ENCODE measurements around the gene GPT2.

GPT2 gene

DNA sequence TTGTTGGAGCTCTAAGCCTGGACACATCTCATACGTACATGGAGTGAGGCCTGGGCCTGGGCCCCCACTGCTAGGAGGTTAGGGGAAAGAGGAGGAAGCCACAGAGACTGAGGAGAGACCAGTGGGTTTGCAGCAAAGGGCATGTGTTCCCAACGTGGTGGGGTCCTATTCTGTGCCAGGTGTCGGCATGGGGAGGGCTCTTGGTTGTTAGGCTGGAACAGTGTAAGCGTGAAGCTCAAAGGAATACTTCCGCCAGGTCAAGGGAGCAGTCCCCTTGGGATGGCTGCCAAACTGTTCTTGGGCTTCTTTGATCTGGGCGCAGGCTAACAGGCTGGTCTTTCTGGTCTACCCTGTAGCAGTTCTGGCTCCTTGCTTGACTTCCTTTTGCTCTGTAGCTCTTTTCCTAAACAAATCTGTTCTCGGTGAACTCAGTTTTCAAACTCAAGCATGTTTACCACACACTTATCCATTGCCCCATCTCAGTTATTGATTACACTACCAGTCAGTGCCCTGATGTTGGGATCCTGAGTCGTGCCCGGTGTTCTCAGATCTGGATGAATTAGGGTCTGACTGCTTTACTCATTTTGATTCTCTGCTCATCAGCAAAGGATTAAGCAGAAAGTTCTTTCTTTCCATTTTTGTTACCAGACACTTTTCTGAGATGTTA lies 36.4 kb downstream of the GPT2 start:
- TF ChIP-seq POLR2AphosphoS5 (IDR thresholded peaks at IDR 0.05; ENCODE audit: low read depth, low read length) (no peak), TAF1 (IDR thresholded peaks at IDR 0.05; ENCODE audit: borderline replicate concordance, insufficient read depth, low read length) (no peak), SIN3A (IDR thresholded peaks at IDR 0.05; ENCODE audit: borderline replicate concordance, insufficient read depth, low read length) (no peak), REST (IDR thresholded peaks at IDR 0.05; ENCODE audit: insufficient read depth in 1 of 2, low read depth in 2 of 2, low read length in 2 of 2) (no peak), FOXP2 (optimal IDR thresholded peaks at IDR 0.05; ENCODE audit: borderline replicate concordance, extremely low read depth, extremely low read length, insufficient read depth) (no peak)

DNA sequence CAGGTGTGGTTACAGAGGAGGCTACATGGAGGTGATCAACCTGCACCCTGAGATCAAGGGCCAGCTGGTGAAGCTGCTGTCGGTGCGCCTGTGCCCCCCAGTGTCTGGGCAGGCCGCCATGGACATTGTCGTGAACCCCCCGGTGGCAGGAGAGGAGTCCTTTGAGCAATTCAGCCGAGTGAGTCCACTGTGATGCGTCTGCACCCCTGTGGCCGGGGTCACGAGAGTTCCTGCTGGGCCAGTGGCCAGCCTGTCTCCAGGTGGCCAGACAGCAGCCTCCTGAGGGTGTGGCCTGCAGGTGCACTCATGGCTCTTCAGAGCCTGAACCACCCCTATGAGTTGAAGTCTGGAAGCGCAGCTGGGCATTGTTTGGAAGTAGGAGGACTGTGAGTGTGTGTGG lies 38.1 kb downstream of the GPT2 start:
- TF ChIP-seq FOXP2 (optimal IDR thresholded peaks at IDR 0.05; ENCODE audit: borderline replicate concordance, extremely low read depth, extremely low read length, insufficient read depth) (no peak), TAF1 (IDR thresholded peaks at IDR 0.05; ENCODE audit: borderline replicate concordance, insufficient read depth, low read length) (no peak), POLR2AphosphoS5 (IDR thresholded peaks at IDR 0.05; ENCODE audit: low read depth, low read length) (no peak), SIN3A (IDR thresholded peaks at IDR 0.05; ENCODE audit: borderline replicate concordance, insufficient read depth, low read length) (no peak), REST (IDR thresholded peaks at IDR 0.05; ENCODE audit: insufficient read depth in 1 of 2, low read depth in 2 of 2, low read length in 2 of 2) (no peak)

- no peak for TF ChIP-seq TAF1 (IDR thresholded peaks at IDR 0.05; ENCODE audit: borderline replicate concordance, insufficient read depth, low read length)
- no peak for TF ChIP-seq FOXP2 (optimal IDR thresholded peaks at IDR 0.05; ENCODE audit: borderline replicate concordance, extremely low read depth, extremely low read length, insufficient read depth)
- no peak for TF ChIP-seq SIN3A (IDR thresholded peaks at IDR 0.05; ENCODE audit: borderline replicate concordance, insufficient read depth, low read length)
- no peak for TF ChIP-seq POLR2AphosphoS5 (IDR thresholded peaks at IDR 0.05; ENCODE audit: low read depth, low read length)
- TF ChIP-seq REST (IDR thresholded peaks at IDR 0.05; ENCODE audit: insufficient read depth in 1 of 2, low read depth in 2 of 2, low read length in 2 of 2), result no peak
These were observed 39.5 kb downstream of the GPT2 start for GRCh38 chr16:46923513-46924295.

GRCh38 chr16:46924402-46924801 lies 40.2 kb downstream of the GPT2 start:
- no peak for TF ChIP-seq REST (IDR thresholded peaks at IDR 0.05; ENCODE audit: insufficient read depth in 1 of 2, low read depth in 2 of 2, low read length in 2 of 2)
- no peak for TF ChIP-seq POLR2AphosphoS5 (IDR thresholded peaks at IDR 0.05; ENCODE audit: low read depth, low read length)
- TF ChIP-seq SIN3A (IDR thresholded peaks at IDR 0.05; ENCODE audit: borderline replicate concordance, insufficient read depth, low read length), result no peak
- no peak for TF ChIP-seq FOXP2 (optimal IDR thresholded peaks at IDR 0.05; ENCODE audit: borderline replicate concordance, extremely low read depth, extremely low read length, insufficient read depth)
- no peak for TF ChIP-seq TAF1 (IDR thresholded peaks at IDR 0.05; ENCODE audit: borderline replicate concordance, insufficient read depth, low read length)

Data from PFSK-1 (cell line).